Measurements from ENCODE around the gene TBCK.

DNA sequence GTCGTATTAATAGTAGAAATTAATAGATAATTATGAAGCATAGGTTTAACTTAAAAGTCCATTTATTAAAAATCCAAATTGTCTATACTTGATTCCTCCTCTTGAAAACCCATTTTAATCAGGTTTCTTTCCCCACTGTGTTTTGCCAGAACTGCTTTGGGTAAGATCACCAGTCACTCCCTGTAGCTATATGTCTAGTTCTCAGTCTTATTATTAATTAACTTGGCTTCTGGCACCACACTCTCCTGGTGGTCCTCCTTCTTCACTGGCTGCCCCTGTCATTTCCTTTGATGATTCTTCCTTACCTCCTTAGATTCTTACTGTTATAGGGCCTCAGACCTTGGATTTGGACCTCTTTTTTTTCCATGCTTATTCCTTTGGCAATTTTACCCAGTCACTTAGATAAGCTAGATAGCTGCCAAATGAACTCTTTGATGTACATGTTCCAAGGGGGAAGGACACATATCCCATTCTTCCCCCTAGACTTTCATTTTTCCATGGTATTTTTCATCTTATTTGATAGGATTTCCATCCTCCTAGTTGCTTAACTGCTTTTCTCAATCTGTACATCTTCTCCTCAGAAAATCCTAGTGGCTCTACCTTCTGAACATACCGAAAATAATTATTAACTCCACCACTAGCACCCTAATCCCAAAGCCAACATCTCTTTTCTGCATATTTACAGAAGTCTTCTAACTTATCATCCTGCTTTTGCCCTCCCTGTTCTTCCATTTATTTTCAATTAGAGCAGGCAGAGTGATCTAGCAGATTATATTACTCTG lies 28.0 kb upstream of the TBCK start:
- TF ChIP-seq POLR2A (IDR thresholded peaks at IDR 0.05) = no peak
- TF ChIP-seq, protein P1, sequence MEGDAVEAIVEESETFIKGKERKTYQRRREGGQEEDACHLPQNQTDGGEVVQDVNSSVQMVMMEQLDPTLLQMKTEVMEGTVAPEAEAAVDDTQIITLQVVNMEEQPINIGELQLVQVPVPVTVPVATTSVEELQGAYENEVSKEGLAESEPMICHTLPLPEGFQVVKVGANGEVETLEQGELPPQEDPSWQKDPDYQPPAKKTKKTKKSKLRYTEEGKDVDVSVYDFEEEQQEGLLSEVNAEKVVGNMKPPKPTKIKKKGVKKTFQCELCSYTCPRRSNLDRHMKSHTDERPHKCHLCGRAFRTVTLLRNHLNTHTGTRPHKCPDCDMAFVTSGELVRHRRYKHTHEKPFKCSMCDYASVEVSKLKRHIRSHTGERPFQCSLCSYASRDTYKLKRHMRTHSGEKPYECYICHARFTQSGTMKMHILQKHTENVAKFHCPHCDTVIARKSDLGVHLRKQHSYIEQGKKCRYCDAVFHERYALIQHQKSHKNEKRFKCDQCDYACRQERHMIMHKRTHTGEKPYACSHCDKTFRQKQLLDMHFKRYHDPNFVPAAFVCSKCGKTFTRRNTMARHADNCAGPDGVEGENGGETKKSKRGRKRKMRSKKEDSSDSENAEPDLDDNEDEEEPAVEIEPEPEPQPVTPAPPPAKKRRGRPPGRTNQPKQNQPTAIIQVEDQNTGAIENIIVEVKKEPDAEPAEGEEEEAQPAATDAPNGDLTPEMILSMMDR (IDR thresholded peaks at IDR 0.05) = no peak
